ENCODE measurements around the gene RAB17.

RAB17 gene

GRCh38 chr2:237593596-237594320 lies 3.2 kb upstream of the RAB17 start:
- Histone ChIP-seq H3K27me3 (replicated peaks; ENCODE audit: control insufficient read depth, insufficient read depth, low read length) (no peaks in the 10 kb centered on the region), H3K36me3 (ENCODE audit: control insufficient read depth, insufficient read depth, low read length) (no peaks in the 10 kb centered on the region), H3K4me3 (replicated peaks; ENCODE audit: low read depth, low read length) (no peak overlapping the region)
- TF ChIP-seq CTCF (IDR thresholded peaks at IDR 0.05; ENCODE audit: insufficient read depth, low read length, poor library complexity, severe bottlenecking) = no peak
- no peak for DNase-seq (ENCODE audit: extremely low read depth, insufficient read length)

GRCh38 chr2:237593036-237593435 lies 2.5 kb upstream of the RAB17 start:
- DNase-seq (ENCODE audit: extremely low read depth, insufficient read length) = no peak
- Histone ChIP-seq H3K27me3 (replicated peaks; ENCODE audit: control insufficient read depth, insufficient read depth, low read length) (no peaks in the 10 kb centered on the region), H3K36me3 (ENCODE audit: control insufficient read depth, insufficient read depth, low read length) (no peaks in the 10 kb centered on the region), H3K4me3 (replicated peaks; ENCODE audit: low read depth, low read length) (no peak overlapping the region)
- no peak for TF ChIP-seq CTCF (IDR thresholded peaks at IDR 0.05; ENCODE audit: insufficient read depth, low read length, poor library complexity, severe bottlenecking)

DNA sequence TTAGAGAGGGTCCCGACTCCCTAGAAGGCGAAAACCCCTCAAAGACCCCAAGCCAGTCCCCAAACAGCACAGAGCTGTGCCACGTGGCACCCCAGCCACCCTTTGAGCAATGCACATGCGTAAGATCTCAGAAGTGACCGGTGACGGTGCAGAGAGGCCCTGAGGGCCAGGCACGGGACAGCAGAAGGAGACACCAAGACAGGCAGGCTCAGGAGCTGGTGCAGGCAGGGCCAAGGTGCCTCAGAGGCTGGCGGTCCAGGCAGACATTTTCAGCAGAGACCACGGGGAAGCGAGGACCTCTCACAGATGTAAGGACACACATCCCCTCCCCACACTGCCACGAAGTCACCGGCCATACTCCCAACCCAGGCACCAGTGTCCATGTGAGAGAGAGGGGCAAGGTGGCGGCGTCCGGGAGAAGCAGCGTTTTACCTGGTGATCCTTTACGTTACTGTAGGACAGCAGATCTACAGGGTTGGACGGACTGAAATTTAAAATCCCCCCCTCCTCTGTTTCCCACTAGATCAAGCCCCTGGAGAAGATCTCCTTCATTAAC lies 2.0 kb upstream of the RAB17 start:
- no peak for TF ChIP-seq CTCF (IDR thresholded peaks at IDR 0.05; ENCODE audit: insufficient read depth, low read length, poor library complexity, severe bottlenecking)
- Histone ChIP-seq H3K4me3 (replicated peaks; ENCODE audit: low read depth, low read length) (no peak overlapping the region), H3K27me3 (replicated peaks; ENCODE audit: control insufficient read depth, insufficient read depth, low read length) (no peaks in the 10 kb centered on the region), H3K36me3 (ENCODE audit: control insufficient read depth, insufficient read depth, low read length) (no peaks in the 10 kb centered on the region)
- no peak for DNase-seq (ENCODE audit: extremely low read depth, insufficient read length)

DNA sequence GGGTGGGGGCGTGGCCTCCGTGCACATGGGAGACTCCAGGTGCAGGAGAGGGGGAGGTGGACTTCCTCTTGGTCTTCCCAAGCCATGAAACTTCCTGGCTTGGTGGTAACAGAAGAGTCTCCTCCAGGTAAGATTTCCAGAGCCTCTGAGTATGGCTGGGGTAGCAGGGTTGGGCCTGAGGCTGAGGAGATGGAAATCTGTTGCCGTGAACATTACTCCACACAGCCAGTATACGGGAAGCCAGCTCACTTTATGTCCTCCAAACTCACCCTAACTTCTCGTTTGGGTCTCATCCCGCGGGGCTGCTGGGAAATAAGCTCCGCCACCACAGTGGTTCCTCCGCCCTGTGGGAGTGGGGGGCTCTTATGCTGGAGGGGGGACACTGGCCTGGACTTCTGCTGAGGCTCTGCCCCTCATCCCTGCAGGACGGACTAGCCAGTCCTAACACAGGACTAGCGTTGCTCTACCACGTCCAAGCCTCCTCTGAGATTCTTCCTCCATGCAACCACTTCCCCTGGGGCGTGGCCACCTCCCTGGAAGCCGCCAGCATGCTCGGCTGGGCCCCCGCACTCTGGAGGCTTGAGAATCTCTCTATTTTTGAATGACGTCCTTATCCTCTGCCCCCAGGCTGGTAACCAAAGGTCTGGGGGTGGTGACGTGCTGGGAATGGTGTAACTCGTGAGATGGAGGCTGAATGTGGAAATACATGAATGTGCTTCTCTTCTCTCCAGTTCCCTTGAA lies 777 bp upstream of the RAB17 start:
- no peak for DNase-seq (ENCODE audit: extremely low read depth, insufficient read length)
- H3K4me3 ChIP-seq (replicated peaks; ENCODE audit: low read depth, low read length) = no peak overlapping the region
- no peaks in the 10 kb centered on the region for H3K27me3 ChIP-seq (replicated peaks; ENCODE audit: control insufficient read depth, insufficient read depth, low read length)
- no peaks in the 10 kb centered on the region for H3K36me3 ChIP-seq (ENCODE audit: control insufficient read depth, insufficient read depth, low read length)
- TF ChIP-seq CTCF (IDR thresholded peaks at IDR 0.05; ENCODE audit: insufficient read depth, low read length, poor library complexity, severe bottlenecking) = no peak

GRCh38 chr2:237588044-237588696 lies 2.4 kb downstream of the RAB17 start:
- no peak for DNase-seq (ENCODE audit: extremely low read depth, insufficient read length)
- H3K27me3 ChIP-seq (replicated peaks; ENCODE audit: control insufficient read depth, insufficient read depth, low read length) = 0 out of 2 replicates have a peak, but pooled peaks cover 1% of the 10 kb centered on the region
- H3K36me3 ChIP-seq (ENCODE audit: control insufficient read depth, insufficient read depth, low read length) = no peaks in the 10 kb centered on the region
- no peak overlapping the region for H3K4me3 ChIP-seq (replicated peaks; ENCODE audit: low read depth, low read length)
- no peak for TF ChIP-seq CTCF (IDR thresholded peaks at IDR 0.05; ENCODE audit: insufficient read depth, low read length, poor library complexity, severe bottlenecking)

All from GM06990 (cell line).